HepG2 (cell line): ENCODE results near the gene COL27A1. TPM values are rescaled to one million over a fixed set of nuclear protein-coding genes. Genes with fewer than 3 reads are reported as not detected.
A peak's percentile ranks its signal among the peaks of the same experiment; 100 is the strongest.

Experiments used
- ATAC-seq: fragments of 200-7000 bp; cut with Tn5 transposase; 3 replicates; pipeline ENCODE4 v1.9.1; 2020; ENCODE audit warnings: mild to moderate bottlenecking, moderate library complexity
- BruUV-seq: library from RNA; stranded (reverse); fragments of 400-500 nt; replicated peaks from 2 replicates; lab custom pipeline; 2021; lab: Mats Ljungman, UMichigan
- CTCF ChIA-PET: fragments of 300-600 bp; formaldehyde crosslinking; extraction: SDS; loops from one replicate; lab custom pipeline; 2021; ENCODE audit warnings: low total read pairs, inconsistent platforms, low intra/inter-chr PET ratio; lab: Yijun Ruan, JAX
- POLR2A ChIA-PET: fragments of 350-600 bp; sonication (Branson Sonifier 250); formaldehyde crosslinking; loops from one replicate; lab custom pipeline; 2020; ENCODE audit warnings: antibody characterized with exemption, inconsistent platforms; lab: Yijun Ruan, JAX
- DNase-seq: peaks from one replicate; pipeline ENCODE4 v3.0.0-alpha.2; 2015; ENCODE audit warnings: low spot score
- FAIRE-seq: peaks from 3 replicates; lab custom pipeline; 2011; peaks lifted over from hg19 to GRCh38; lab: Jason Lieb, UNC
- H2AFZ ChIP-seq: one replicate; pipeline ENCODE4 v1.6.1; 2011; ENCODE audit warnings: low read length, inconsistent platforms
- H3K27ac ChIP-seq: fragments of 300-600 bp; 3 replicates; pipeline ENCODE4 v1.8.0; 2011; ENCODE audit warnings: mixed run types, mild to moderate bottlenecking, mixed read lengths, low read length, inconsistent platforms; ENCODE audit not compliant: insufficient read depth; ENCODE audit errors: extremely low read length
- H3K27me3 ChIP-seq, 2 experiments: fragments of 200-600 bp in 1 of 2; 2 replicates in 1 of 2; 3 replicates in 1 of 2; pipeline versions ENCODE4 v1.6.0 to v1.8.0; 2011; ENCODE audit warnings: low read length in 2 of 2, mild to moderate bottlenecking in 2 of 2, moderate library complexity in 2 of 2, inconsistent platforms in 1 of 2; ENCODE audit not compliant: insufficient read depth in 2 of 2, control insufficient read depth in 1 of 2
- H3K36me3 ChIP-seq, 2 experiments: fragments of 200-600 bp in 1 of 2; replicated peaks in 1 of 2; 2 replicates in 1 of 2; 3 replicates in 1 of 2; pipeline versions ENCODE4 v1.5.1 to v1.8.0; 2011; ENCODE audit warnings: low read length in 2 of 2, inconsistent platforms in 1 of 2; ENCODE audit not compliant: insufficient read depth in 2 of 2, control insufficient read depth in 1 of 2
- H3K4me1 ChIP-seq: 2 replicates; pipeline ENCODE4 v1.5.1; 2012; ENCODE audit warnings: low read length, inconsistent platforms; ENCODE audit not compliant: insufficient read depth
- H3K4me2 ChIP-seq: 2 replicates; pipeline ENCODE4 v1.6.0; 2011; ENCODE audit warnings: low read depth, low read length, inconsistent platforms
- H3K4me3 ChIP-seq, 3 experiments: fragments of 200-600 bp in 1 of 3; sonication (generic), shearing (Covaris generic) in 1 of 3; replicated peaks in 1 of 3; 2 replicates each; pipeline ENCODE4 v1.5.1; 2011 to 2016; ENCODE audit warnings: low read length in 3 of 3, inconsistent platforms in 2 of 3, low read depth in 2 of 3, mild to moderate bottlenecking in 2 of 3, control low read depth in 1 of 3, mixed read lengths in 1 of 3; ENCODE audit not compliant: insufficient read depth in 1 of 3
- H3K79me2 ChIP-seq: one replicate; pipeline ENCODE4 v1.6.1; 2011; ENCODE audit warnings: low read length, inconsistent platforms; ENCODE audit not compliant: insufficient read depth
- H3K9ac ChIP-seq: 2 replicates; pipeline ENCODE4 v1.6.0; 2011; ENCODE audit warnings: mild to moderate bottlenecking, low read depth, low read length, inconsistent platforms; ENCODE audit not compliant: insufficient read depth
- H3K9me3 ChIP-seq: 2 replicates; pipeline ENCODE4 v1.5.1; 2012; ENCODE audit warnings: mild to moderate bottlenecking, low read length
- H4K20me1 ChIP-seq: 2 replicates; pipeline ENCODE4 v1.6.0; 2011; ENCODE audit warnings: inconsistent platforms, mild to moderate bottlenecking, low read length, moderate library complexity; ENCODE audit not compliant: insufficient read depth
- AGO2 ChIP-seq: fragments of 200-400 bp; formaldehyde crosslinking; optimal IDR thresholded peaks from 2 replicates; pipeline ENCODE3; 2017; ENCODE audit warnings: mild to moderate bottlenecking, low read depth, low read length, moderate library complexity
- HNF4G ChIP-seq, 2 experiments: sonication (generic) in 1 of 2; formaldehyde crosslinking in 1 of 2; IDR thresholded peaks; 2 replicates each; pipeline versions ENCODE4 v1.4.0 to v1.6.1; 2011 to 2020; ENCODE audit warnings: borderline replicate concordance in 2 of 2, low read depth in 2 of 2, mild to moderate bottlenecking in 2 of 2, low read length in 1 of 2, missing genetic modification reagents in 1 of 2, moderate library complexity in 1 of 2
- LRRFIP1 ChIP-seq: sonication (generic); formaldehyde crosslinking; conservative IDR thresholded peaks from 2 replicates; pipeline ENCODE4 v1.4.0; 2020; ENCODE audit warnings: missing genetic modification reagents
- MAX ChIP-seq: IDR thresholded peaks from 2 replicates; pipeline ENCODE4 v1.6.1; 2012; ENCODE audit warnings: inconsistent platforms
- MBNL3 ChIP-seq: fragments of 250-450 bp; sonication (Bioruptor Pico); conservative IDR thresholded peaks from 2 replicates; pipeline ENCODE4 v1.8.0; 2022; ENCODE audit warnings: mild to moderate bottlenecking, inconsistent platforms
- PITX1 ChIP-seq: sonication (generic); formaldehyde crosslinking; IDR thresholded peaks from 2 replicates; pipeline ENCODE4 v1.5.1; 2020; ENCODE audit warnings: mild to moderate bottlenecking, missing genetic modification reagents
- RBM22 ChIP-seq: fragments of 200-400 bp; formaldehyde crosslinking; optimal IDR thresholded peaks from 2 replicates; pipeline ENCODE3; 2017; ENCODE audit warnings: mild to moderate bottlenecking, low read length, moderate library complexity
- U2AF1 ChIP-seq: fragments of 200-400 bp; formaldehyde crosslinking; optimal IDR thresholded peaks from 2 replicates; pipeline ENCODE3; 2017; ENCODE audit warnings: mild to moderate bottlenecking, low read depth, low read length
- ZBTB7B ChIP-seq: sonication (generic); formaldehyde crosslinking; IDR thresholded peaks from 2 replicates; pipeline ENCODE4 v1.4.0; 2020; ENCODE audit warnings: missing genetic modification reagents
- ZNF768 ChIP-seq: sonication (generic); formaldehyde crosslinking; IDR thresholded peaks from 2 replicates; pipeline ENCODE4 v1.4.0; 2020; ENCODE audit warnings: missing genetic modification reagents
- WGBS: methylation state at CpG from one replicate; pipeline ENCODE4 v1.1.6; 2017; ENCODE audit warnings: low lambda C conversion rate; 5-methylcytosine and 5-hydroxymethylcytosine counted together
- in situ Hi-C: cut with HindIII; loops from 2 replicates; pipeline ENCODE4 v1.10.0; 2017; ENCODE audit warnings: low pct_unique_long_range_greater_than_20kb; ENCODE audit not compliant: extremely low pct_ligation_motif_present
- intact Hi-C: fragments of 100-400 bp; cut with micrococcal nuclease; formaldehyde crosslinking; loops from one replicate; pipeline ENCODE4 v1.10.0; 2022; ENCODE audit not compliant: unreplicated experiment
- polyA plus RNA-seq, 8 experiments: library from polyadenylated mRNA; depleted of rRNA in 3 of 8; stranded (reverse) in 7 of 8; unstranded in 1 of 8; fragments of >200 nt; fragmentation: Illumina TruSeq in 4 of 8; extraction: Trizol in 4 of 8; gene quantifications; 2 replicates each; pipeline versions ENCODE4 v1.2.1 to v1.2.3, GENCODE V29; 2011 to 2016; ENCODE audit warnings: low read depth in 4 of 8, missing spikeins in 1 of 8, mixed read lengths in 1 of 8; ENCODE audit not compliant: insufficient read depth in 1 of 8
- total RNA-seq, 5 experiments: library from RNA; depleted of rRNA; stranded (reverse); fragments of >200 nt; fragmentation: Illumina TruSeq; extraction: Trizol; gene quantifications; 2 replicates each; pipeline ENCODE4 v1.2.3, GENCODE V29; 2016; ENCODE audit warnings: low read depth in 1 of 5

COL27A1 gene
- total and polyA plus RNA-seq, 2 of the 13 experiments (the other 11 are each of a cell fraction or from before 2014, with no cell fraction given) = 71.3 to 89.1 TPM

- ChIA-PET POLR2A (interaction anchor here (4.2 kb wide), 1 partner anchor 51 kb away, joined by 17 read pairs; no protein-coding TSS in a partner anchor), CTCF (no interaction called here)
- BruUV-seq = no TSS peak
Measured at GRCh38 chr9:114226246-114227055, 71.1 kb downstream of the COL27A1 start.

More at GRCh38 chr9:114226246-114227055, 71.1 kb downstream of the COL27A1 start:
- Histone ChIP-seq H3K9me3 (no peaks in the 10 kb centered on the region), H3K4me2 (no peak overlapping the region), H3K27ac (no peak overlapping the region), H3K27me3 (no peaks in the 10 kb centered on the region), H2AFZ (no peak overlapping the region), H3K79me2 (no peaks in the 10 kb centered on the region), H3K4me3 (no peak overlapping the region), H3K4me1 (peaks cover 19% of the 10 kb centered on the region), H4K20me1 (no peaks in the 10 kb centered on the region), H3K36me3 (peaks cover 23 to 75% of the 10 kb centered on the region in 2 experiments), H3K9ac (no peak overlapping the region)
- ATAC-seq (no peak), DNase-seq (no peak), FAIRE-seq (no peak)
- 98% methylated on average over 10 of the region's 10 CpGs for WGBS
- TF ChIP-seq MBNL3 (CRISPR knock-in tag) (no peak), ZBTB7B (no peak), LRRFIP1 (CRISPR knock-in tag) (no peak), PITX1 (no peak), HNF4G (IDR thresholded peaks at IDR 0.05; ENCODE audit: borderline replicate concordance, low read depth, low read length) (no peak), HNF4G (CRISPR knock-in tag; IDR thresholded peaks at IDR 0.05; ENCODE audit: borderline replicate concordance, low read depth) (no peak), U2AF1 (no peak), MAX (no peak), ZNF768 (CRISPR knock-in tag) (peak; percentile 90), RBM22 (peak; percentile 93), AGO2 (peak; percentile 91)
- in situ Hi-C loops = no loop called here
- intact Hi-C loops = no loop called here
